ENCODE data around the gene GUCY2C.

GRCh38 chr12:14618983-14619382 is 77.4 kb downstream of the GUCY2C start:
- TF ChIP-seq CTCF (IDR thresholded peaks at IDR 0.05; ENCODE audit: low read depth, low read length) (peak; percentile 78), EZH2phosphoT487 (IDR thresholded peaks at IDR 0.05; ENCODE audit: low read depth) (no peak)

Data from OCI-LY3 (cell line).